Activated effector memory CD4-positive, alpha-beta T cell treated with Interleukin-2 at 50 U/mL for 16 hours (primary cell): ENCODE measurements around the gene ATP8A1.

ENCODE experiments used
- DNase-seq: peaks from one replicate; pipeline ENCODE4 v3.0.0-alpha.2; 2020

ATP8A1 gene

GRCh38 chr4:42359711-42360110 is 297.2 kb downstream of the ATP8A1 start:
- no peak for DNase-seq
